ENCODE measurements around the gene IL2RG. TPM values are rescaled to one million over a fixed set of nuclear protein-coding genes. Genes with fewer than 3 reads are reported as not detected.

Gene IL2RG
- total and polyA plus RNA-seq, 2 experiments from 2014 or later, result 0.26 TPM; not detected in 1

- Mint-ChIP-seq H3K9me3 (no peaks in the 10 kb centered on the region), H3K27ac (no peak overlapping the region), H3K4me3 (no peak overlapping the region), H3K4me1 (peaks cover 11% of the 10 kb centered on the region; the same call in 2 of the 3 replicates), H3K36me3 (ENCODE audit: low read depth) (peaks cover 12% of the 10 kb centered on the region; the same call in 1 of the 3 replicates), H3K27me3 (ENCODE audit: insufficient read depth, low read depth, poor library complexity) (peaks cover 2% of the 10 kb centered on the region)
- Histone ChIP-seq H3K4me1 (ENCODE audit: insufficient read depth) (no peaks in the 10 kb centered on the region), H3K36me3 (ENCODE audit: insufficient read depth) (no peaks in the 10 kb centered on the region), H3K4me2 (no peak overlapping the region), H3K27ac (ENCODE audit: low read depth) (no peak overlapping the region), H2AFZ (no peak overlapping the region), H3K9me2 (ENCODE audit: insufficient read depth) (no peaks in the 10 kb centered on the region), H3F3A (replicated peaks; ENCODE audit: low read depth) (no peaks in the 10 kb centered on the region), H4K20me1 (replicated peaks; ENCODE audit: insufficient read depth) (no peaks in the 10 kb centered on the region), H3K27me3 (ENCODE audit: insufficient read depth) (no peaks in the 10 kb centered on the region), H3K4me3 (no peak overlapping the region), H3K79me2 (replicated peaks; ENCODE audit: insufficient read depth) (no peaks in the 10 kb centered on the region)
- TF ChIP-seq, protein P1, sequence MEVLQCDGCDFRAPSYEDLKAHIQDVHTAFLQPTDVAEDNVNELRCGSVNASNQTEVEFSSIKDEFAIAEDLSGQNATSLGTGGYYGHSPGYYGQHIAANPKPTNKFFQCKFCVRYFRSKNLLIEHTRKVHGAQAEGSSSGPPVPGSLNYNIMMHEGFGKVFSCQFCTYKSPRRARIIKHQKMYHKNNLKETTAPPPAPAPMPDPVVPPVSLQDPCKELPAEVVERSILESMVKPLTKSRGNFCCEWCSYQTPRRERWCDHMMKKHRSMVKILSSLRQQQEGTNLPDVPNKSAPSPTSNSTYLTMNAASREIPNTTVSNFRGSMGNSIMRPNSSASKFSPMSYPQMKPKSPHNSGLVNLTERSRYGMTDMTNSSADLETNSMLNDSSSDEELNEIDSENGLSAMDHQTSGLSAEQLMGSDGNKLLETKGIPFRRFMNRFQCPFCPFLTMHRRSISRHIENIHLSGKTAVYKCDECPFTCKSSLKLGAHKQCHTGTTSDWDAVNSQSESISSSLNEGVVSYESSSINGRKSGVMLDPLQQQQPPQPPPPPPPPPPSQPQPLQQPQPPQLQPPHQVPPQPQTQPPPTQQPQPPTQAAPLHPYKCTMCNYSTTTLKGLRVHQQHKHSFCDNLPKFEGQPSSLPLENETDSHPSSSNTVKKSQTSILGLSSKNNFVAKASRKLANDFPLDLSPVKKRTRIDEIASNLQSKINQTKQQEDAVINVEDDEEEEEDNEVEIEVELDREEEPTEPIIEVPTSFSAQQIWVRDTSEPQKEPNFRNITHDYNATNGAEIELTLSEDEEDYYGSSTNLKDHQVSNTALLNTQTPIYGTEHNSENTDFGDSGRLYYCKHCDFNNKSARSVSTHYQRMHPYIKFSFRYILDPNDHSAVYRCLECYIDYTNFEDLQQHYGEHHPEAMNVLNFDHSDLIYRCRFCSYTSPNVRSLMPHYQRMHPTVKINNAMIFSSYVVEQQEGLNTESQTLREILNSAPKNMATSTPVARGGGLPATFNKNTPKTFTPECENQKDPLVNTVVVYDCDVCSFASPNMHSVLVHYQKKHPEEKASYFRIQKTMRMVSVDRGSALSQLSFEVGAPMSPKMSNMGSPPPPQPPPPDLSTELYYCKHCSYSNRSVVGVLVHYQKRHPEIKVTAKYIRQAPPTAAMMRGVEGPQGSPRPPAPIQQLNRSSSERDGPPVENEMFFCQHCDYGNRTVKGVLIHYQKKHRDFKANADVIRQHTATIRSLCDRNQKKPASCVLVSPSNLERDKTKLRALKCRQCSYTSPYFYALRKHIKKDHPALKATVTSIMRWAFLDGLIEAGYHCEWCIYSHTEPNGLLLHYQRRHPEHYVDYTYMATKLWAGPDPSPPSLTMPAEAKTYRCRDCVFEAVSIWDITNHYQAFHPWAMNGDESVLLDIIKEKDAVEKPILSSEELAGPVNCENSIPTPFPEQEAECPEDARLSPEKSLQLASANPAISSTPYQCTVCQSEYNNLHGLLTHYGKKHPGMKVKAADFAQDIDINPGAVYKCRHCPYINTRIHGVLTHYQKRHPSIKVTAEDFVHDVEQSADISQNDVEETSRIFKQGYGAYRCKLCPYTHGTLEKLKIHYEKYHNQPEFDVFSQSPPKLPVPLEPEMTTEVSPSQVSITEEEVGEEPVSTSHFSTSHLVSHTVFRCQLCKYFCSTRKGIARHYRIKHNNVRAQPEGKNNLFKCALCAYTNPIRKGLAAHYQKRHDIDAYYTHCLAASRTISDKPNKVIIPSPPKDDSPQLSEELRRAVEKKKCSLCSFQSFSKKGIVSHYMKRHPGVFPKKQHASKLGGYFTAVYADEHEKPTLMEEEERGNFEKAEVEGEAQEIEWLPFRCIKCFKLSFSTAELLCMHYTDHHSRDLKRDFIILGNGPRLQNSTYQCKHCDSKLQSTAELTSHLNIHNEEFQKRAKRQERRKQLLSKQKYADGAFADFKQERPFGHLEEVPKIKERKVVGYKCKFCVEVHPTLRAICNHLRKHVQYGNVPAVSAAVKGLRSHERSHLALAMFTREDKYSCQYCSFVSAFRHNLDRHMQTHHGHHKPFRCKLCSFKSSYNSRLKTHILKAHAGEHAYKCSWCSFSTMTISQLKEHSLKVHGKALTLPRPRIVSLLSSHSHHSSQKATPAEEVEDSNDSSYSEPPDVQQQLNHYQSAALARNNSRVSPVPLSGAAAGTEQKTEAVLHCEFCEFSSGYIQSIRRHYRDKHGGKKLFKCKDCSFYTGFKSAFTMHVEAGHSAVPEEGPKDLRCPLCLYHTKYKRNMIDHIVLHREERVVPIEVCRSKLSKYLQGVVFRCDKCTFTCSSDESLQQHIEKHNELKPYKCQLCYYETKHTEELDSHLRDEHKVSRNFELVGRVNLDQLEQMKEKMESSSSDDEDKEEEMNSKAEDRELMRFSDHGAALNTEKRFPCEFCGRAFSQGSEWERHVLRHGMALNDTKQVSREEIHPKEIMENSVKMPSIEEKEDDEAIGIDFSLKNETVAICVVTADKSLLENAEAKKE (CRISPR knock-in tag; IDR thresholded peaks at IDR 0.05), result no peak
- TF ChIP-seq, protein P2, sequence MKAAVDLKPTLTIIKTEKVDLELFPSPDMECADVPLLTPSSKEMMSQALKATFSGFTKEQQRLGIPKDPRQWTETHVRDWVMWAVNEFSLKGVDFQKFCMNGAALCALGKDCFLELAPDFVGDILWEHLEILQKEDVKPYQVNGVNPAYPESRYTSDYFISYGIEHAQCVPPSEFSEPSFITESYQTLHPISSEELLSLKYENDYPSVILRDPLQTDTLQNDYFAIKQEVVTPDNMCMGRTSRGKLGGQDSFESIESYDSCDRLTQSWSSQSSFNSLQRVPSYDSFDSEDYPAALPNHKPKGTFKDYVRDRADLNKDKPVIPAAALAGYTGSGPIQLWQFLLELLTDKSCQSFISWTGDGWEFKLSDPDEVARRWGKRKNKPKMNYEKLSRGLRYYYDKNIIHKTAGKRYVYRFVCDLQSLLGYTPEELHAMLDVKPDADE (IDR thresholded peaks at IDR 0.05), result no peak
- no peak for TF ChIP-seq ZNF331 (CRISPR knock-in tag; IDR thresholded peaks at IDR 0.05; ENCODE audit: low read depth)
- no peak for TF ChIP-seq ZNF114 (CRISPR knock-in tag; IDR thresholded peaks at IDR 0.05)
- no peak for DNase-seq (ENCODE audit: low spot score)
- ATAC-seq, result no peak
Observed at GRCh38 chrX:71159335-71159734, 48.0 kb upstream of the IL2RG start.

DNA sequence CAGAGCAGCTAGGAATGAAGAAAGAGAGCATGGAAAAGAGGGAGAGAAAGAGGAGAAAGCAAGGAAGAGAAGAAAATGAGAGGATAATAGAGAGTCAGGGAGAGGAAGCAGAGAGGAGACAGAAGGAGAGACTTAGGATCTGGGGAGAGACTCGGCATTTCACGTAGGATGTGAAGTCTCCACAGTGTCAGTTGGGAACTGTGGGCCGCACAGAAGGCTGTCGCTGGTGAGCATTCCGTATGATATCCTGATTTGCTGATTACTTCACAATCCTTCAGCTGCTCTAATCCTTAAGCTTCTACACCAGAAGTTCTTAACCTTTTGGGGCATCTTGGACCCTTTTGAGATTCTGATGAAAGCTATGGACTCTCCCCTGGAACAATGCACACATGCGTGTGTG, 47.2 kb upstream of the IL2RG start:
- Histone ChIP-seq H3K4me3 (no peak overlapping the region), H2AFZ (no peak overlapping the region), H3K4me1 (ENCODE audit: insufficient read depth) (no peaks in the 10 kb centered on the region), H4K20me1 (replicated peaks; ENCODE audit: insufficient read depth) (no peaks in the 10 kb centered on the region), H3K27ac (ENCODE audit: low read depth) (no peak overlapping the region), H3K4me2 (no peak overlapping the region), H3F3A (replicated peaks; ENCODE audit: low read depth) (no peaks in the 10 kb centered on the region), H3K27me3 (ENCODE audit: insufficient read depth) (no peaks in the 10 kb centered on the region), H3K9me2 (ENCODE audit: insufficient read depth) (no peaks in the 10 kb centered on the region), H3K79me2 (replicated peaks; ENCODE audit: insufficient read depth) (no peaks in the 10 kb centered on the region), H3K36me3 (ENCODE audit: insufficient read depth) (no peaks in the 10 kb centered on the region)
- ATAC-seq (no peak), DNase-seq (ENCODE audit: low spot score) (no peak)
- no peaks in the 10 kb centered on the region for H3K9me3 Mint-ChIP-seq
- no peak overlapping the region for H3K4me3 Mint-ChIP-seq
- peaks cover 12% of the 10 kb centered on the region; the same call in 1 of the 3 replicates for H3K36me3 Mint-ChIP-seq (ENCODE audit: low read depth)
- H3K4me1 Mint-ChIP-seq, result peaks cover 11% of the 10 kb centered on the region; the same call in 2 of the 3 replicates
- peaks cover 2% of the 10 kb centered on the region for H3K27me3 Mint-ChIP-seq (ENCODE audit: insufficient read depth, low read depth, poor library complexity)
- no peak overlapping the region for H3K27ac Mint-ChIP-seq
- TF ChIP-seq, protein P3, sequence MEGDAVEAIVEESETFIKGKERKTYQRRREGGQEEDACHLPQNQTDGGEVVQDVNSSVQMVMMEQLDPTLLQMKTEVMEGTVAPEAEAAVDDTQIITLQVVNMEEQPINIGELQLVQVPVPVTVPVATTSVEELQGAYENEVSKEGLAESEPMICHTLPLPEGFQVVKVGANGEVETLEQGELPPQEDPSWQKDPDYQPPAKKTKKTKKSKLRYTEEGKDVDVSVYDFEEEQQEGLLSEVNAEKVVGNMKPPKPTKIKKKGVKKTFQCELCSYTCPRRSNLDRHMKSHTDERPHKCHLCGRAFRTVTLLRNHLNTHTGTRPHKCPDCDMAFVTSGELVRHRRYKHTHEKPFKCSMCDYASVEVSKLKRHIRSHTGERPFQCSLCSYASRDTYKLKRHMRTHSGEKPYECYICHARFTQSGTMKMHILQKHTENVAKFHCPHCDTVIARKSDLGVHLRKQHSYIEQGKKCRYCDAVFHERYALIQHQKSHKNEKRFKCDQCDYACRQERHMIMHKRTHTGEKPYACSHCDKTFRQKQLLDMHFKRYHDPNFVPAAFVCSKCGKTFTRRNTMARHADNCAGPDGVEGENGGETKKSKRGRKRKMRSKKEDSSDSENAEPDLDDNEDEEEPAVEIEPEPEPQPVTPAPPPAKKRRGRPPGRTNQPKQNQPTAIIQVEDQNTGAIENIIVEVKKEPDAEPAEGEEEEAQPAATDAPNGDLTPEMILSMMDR (conservative IDR thresholded peaks at IDR 0.05; ENCODE audit: low read depth in 2 of 2), result no peak
- TF ChIP-seq CREB1 (CRISPR knock-in tag; IDR thresholded peaks at IDR 0.05; ENCODE audit: low read depth) (no peak), STAT1 (IDR thresholded peaks at IDR 0.05; ENCODE audit: unreplicated experiment) (no peak), JUNB (IDR thresholded peaks at IDR 0.05; ENCODE audit: unreplicated experiment) (no peak), POLR2AphosphoS5 (IDR thresholded peaks at IDR 0.05; ENCODE audit: low read depth) (no peak), EZH2 (IDR thresholded peaks at IDR 0.05; ENCODE audit: low read depth, unreplicated experiment) (no peak), EZH2phosphoT487 (IDR thresholded peaks at IDR 0.05; ENCODE audit: unreplicated experiment) (no peak)
- TF ChIP-seq, protein P2 (IDR thresholded peaks at IDR 0.05), result no peak

All from GM23338 (cell line).